C4-2B (cell line): Measurements from ENCODE around the gene CSPG5.

Experiments
- H3K27ac ChIP-seq: fragments of 450-650 bp; 2 replicates; pipeline ENCODE4 v1.5.1; 2017
- CTCF ChIP-seq: fragments of 450-650 bp; conservative IDR thresholded peaks from 2 replicates; pipeline ENCODE4 v1.5.1; 2017; ENCODE audit warnings: mild to moderate bottlenecking
- ZFX ChIP-seq: fragments of 450-650 bp; IDR thresholded peaks from 2 replicates; pipeline ENCODE4 v1.6.1; 2017

Gene CSPG5

GRCh38 chr3:47588053-47588452, 9.4 kb upstream of the CSPG5 start:
- TF ChIP-seq CTCF (no peak), ZFX (no peak)

GRCh38 chr3:47586746-47587145, 8.1 kb upstream of the CSPG5 start:
- H3K27ac ChIP-seq: no peak overlapping the region
- TF ChIP-seq CTCF (no peak), ZFX (no peak)

More at GRCh38 chr3:47588053-47588452, 9.4 kb upstream of the CSPG5 start:
- H3K27ac ChIP-seq: no peak overlapping the region

GRCh38 chr3:47583320-47584075, 4.8 kb upstream of the CSPG5 start:
- no peak overlapping the region for H3K27ac ChIP-seq
- TF ChIP-seq ZFX: no peak
- TF ChIP-seq CTCF: no peak

GRCh38 chr3:47581835-47582234, 3.2 kb upstream of the CSPG5 start:
- H3K27ac ChIP-seq: no peak overlapping the region
- TF ChIP-seq ZFX: no peak
- no peak for TF ChIP-seq CTCF

- no peak overlapping the region for H3K27ac ChIP-seq
- TF ChIP-seq CTCF (no peak), ZFX (no peak)
These were observed 2.8 kb upstream of the CSPG5 start for GRCh38 chr3:47581422-47581821.

- H3K27ac ChIP-seq: no peak overlapping the region
These were observed 1.8 kb upstream of the CSPG5 start for GRCh38 chr3:47580481-47580880.

More at GRCh38 chr3:47580481-47580880, 1.8 kb upstream of the CSPG5 start:
- TF ChIP-seq CTCF (no peak), ZFX (no peak)
